GM18907 (cell line): ENCODE results near the gene MGP.

Experiments used
- ATAC-seq: cut with Tn5 transposase; IDR thresholded peaks from one replicate; pipeline ENCODE4 v1.9.1; 2021; ENCODE audit warnings: mild to moderate bottlenecking, moderate library complexity; ENCODE audit not compliant: unreplicated experiment

MGP gene

DNA sequence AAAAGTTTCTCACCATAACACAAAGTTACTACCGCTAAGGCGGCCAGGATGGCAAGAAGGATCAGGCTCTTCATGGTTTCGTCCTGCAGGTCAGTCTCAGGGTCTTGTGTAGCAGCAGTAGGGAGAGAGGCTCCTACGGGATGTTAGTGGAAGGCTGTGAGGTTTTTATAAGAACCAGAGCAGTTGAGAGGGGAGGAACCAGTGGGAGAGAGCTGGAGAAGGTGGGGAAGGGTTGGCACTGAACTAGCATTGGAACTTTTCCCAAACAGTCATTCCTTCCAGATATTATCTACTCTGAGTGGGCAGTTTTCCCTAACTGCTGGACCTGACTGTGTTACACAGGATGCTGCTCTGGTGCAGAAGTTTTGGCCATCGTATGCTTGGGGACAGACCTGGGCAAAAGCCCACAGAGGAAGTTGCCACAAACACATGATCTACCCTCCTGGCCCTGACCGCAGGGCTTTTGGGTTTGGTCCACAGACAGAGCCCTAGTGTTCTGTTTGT, at the start of gene MGP:
MGP (minus strand) TSS at position 137 of the 504 bp plus-strand sequence; CDS start at position 74, 63 bp downstream.
- ATAC-seq: peak; percentile 39

GRCh38 chr12:14935031-14935430, 49.4 kb upstream of the MGP start:
- no peak for ATAC-seq

- ATAC-seq: no peak
These were observed 48.9 kb upstream of the MGP start for GRCh38 chr12:14934511-14934910.

- no peak for ATAC-seq
These were observed 46.3 kb upstream of the MGP start for GRCh38 chr12:14931791-14932560.

DNA sequence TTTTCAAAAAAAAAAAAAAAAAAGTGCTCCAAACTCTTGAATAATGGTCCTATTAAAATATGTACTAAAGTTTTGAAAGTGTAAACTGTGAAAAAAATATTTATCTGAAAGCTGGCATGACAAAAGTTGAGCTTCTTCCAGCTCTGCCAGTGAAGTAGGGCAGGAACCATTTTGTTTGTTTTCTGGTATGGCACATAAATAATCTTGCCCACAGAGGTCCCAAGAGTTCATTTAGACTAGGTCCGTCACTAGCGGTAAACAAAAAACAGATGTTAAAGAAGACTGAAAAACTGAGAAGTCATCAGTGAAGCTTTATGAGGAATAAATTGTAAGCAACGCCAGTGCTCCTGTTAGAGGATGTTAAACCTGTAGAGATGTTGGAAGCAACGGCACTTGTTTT, 45.7 kb upstream of the MGP start:
- no peak for ATAC-seq

DNA sequence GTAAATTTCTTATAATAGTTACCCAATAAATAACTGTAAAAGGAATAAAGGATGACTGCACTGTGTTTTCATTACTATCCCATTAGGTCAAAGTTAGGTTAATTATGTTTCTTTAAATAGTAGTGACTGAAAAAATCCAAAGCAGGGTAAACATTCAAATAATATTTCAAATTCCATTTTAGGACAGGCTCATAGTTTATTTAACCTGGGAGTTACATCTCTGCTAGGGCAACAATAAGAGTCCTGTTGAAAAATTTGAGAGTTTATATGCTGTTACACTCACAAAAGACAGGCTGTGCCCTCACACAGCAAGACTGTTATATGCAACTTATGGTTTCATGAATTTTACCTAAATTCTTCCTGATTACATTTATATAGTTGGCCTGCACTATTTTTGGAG, 44.6 kb upstream of the MGP start:
- ATAC-seq: no peak

- no peak for ATAC-seq
These were observed 43.3 kb upstream of the MGP start for GRCh38 chr12:14928931-14929330.

DNA sequence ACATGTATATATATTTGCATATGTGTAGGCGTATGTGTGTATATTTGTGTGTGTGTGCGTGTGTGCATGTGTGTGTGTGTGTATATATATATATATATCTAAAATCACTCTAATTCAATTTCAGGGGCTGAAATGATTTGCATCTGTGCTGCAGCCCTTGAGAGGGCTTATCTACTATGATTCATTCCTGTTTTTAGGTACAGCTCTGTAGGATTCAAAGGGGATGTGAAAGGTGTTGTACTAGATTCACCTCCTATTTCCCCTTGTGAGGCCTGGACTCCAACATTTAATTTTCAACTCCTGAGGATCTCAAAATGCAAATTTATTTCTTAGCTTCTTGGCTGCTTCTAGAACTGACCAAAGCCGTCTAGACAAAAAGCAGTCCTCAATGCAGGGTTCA, 41.6 kb upstream of the MGP start:
- ATAC-seq: no peak

DNA sequence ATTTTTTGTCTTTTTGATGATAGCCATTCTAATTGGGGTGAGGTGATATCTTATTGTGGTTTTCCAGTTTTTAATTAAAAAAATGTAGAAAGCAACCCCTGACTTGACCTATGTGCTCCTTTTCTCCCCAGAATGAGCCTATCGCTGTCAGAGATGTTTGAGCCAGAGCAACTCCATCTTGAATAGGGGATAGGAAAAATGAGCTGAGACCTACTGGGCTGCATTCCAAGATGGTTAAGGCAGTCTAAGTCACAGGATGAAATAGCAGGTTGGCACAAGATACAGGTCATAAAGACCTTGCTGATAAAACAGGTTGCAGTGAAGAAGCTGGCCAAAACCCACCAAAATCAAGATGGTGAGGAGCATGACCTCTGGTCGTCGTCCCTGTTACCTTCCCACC, 38.9 kb upstream of the MGP start:
- ATAC-seq: no peak

DNA sequence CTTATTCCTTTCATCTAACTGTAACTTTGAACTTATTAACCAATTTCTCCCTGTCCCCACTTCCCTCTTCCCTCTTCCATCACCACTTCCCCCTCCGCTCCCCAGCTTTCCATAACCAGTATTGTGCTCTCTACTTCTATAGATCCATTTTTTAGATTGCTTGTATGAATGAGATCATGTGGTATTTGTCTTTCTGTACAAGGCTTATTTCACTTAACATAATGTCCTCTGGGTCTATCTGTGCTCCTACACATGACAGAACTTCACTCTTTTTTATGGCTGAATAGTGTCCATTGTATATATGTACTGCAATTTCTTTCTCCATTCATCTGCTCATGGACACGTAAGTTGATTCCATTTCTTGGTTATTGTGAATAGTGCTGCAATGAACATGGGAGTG, 38.3 kb upstream of the MGP start:
- no peak for ATAC-seq

- ATAC-seq: peak; percentile 70
These were observed 35.6 kb upstream of the MGP start for GRCh38 chr12:14921218-14921617.

GRCh38 chr12:14920475-14921126, 34.9 kb upstream of the MGP start:
- ATAC-seq: peak; percentile 81

DNA sequence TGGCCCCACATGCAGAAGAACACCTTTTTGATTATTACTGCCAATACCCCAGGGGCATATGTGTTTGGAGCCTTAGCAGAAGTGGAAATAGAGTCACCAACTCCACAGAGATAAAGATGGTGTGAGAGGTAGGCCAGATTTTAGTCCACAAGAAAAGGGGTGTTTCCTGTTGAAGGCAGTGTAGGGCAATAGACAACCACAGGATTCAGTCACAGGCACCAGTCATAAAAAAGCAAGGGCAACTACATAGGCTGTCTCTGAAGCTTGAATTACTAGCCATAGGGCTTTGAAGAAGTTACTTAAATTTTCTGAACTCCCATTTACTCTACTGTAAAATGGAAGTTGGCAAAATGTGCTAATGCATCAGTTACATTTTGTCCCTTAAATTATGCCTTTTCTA, 33.8 kb upstream of the MGP start:
- ATAC-seq: no peak

GRCh38 chr12:14915736-14916135, 30.1 kb upstream of the MGP start:
- no peak for ATAC-seq

- ATAC-seq: no peak
These were observed 27.7 kb upstream of the MGP start for GRCh38 chr12:14913381-14913781.

DNA sequence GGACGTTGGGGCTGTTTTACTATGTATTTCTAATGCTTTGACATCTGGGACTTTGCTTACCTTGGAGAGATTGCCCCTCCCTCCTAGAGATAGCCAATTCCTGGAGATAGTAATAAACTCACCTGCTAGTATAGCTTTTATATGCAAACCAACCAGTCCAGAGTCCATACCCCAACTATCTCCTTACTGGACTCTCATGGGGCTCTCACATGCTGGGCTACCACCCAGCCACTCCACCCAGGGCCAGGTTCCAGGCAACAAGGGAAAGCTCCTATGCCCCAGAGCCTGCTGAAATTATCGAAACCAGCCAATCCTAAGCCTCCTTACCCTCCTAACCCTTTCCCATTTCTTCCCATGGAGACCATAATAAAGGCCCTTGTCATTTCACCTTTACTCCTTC, 25.5 kb upstream of the MGP start:
- no peak for ATAC-seq

GRCh38 chr12:14910090-14910915, 24.6 kb upstream of the MGP start:
- ATAC-seq: no peak

DNA sequence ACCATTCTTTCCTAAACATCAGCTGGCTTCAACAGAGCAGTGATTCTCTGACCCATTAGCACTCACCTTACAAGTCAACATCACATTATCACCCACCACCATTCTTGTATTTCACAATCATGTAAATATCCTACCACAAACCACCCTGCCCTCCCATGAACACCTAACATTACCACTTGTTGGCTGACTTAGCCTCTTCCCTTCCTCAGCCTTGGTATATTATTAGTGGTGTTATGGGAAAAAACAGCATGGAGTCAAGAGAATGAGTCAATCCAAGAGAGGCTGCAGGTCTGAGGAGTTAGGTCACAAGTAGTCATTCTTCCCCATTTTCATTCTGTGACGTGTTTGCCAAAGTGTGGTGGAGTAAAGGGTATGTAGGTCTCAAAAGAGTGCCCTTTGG, 22.3 kb upstream of the MGP start:
- ATAC-seq: no peak

- ATAC-seq: no peak
These were observed 20.5 kb upstream of the MGP start for GRCh38 chr12:14906114-14906513.

DNA sequence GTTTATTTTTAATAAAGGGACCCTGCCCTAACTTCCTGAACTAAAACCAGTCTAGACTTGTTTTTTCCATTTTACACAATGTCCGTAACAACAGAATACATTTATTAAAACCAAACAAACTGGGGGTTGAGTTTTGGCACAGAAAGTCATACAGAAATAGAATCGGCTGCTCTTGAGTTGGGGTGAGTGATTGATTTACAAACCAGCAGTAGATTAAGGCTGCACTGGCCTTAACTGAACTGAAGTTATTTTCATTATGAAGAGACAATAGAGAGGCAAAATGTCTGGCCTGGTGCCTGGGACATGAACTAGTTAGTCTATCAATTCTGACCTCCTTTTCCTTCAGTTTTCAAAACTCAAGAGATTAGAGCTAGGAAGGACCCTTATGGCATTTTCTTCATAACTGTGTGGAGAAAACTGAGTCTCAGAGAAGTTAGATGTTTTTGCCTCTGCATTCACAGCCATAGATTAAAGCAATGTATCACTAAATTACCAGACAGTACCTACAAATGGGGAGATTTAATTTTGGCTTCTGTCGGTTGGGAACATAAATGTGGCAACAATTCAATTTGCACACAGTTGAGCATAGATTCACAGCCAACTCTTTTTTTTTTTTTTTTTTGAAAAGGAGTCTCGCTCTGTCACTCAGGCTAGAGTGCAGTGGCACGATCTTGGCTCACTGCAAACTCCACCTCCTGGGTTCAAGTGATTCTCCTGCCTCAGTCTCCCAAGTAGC, 19.8 kb upstream of the MGP start:
- no peak for ATAC-seq

- ATAC-seq: no peak
These were observed 19.2 kb upstream of the MGP start for GRCh38 chr12:14904854-14905253.
